Endometrial microvascular endothelial cells (primary cell): ENCODE results near the gene CELSR1. TPM values are rescaled to one million over a fixed set of nuclear protein-coding genes. Genes with fewer than 3 reads are reported as not detected.
"Not testable (repeated sequence)": the region's sequence is repeated elsewhere in the genome, so short reads cannot be mapped to it uniquely, and the experiment has no call there.

ENCODE experiments used
- in situ Hi-C: cut with HindIII; loops from 2 replicates; pipeline ENCODE4 v1.10.0; 2017; ENCODE audit warnings: low sequenced_read_pairs, low pct_unique_long_range_greater_than_20kb; ENCODE audit errors: inconsistent ontology term
- total RNA-seq: library from RNA; depleted of rRNA; stranded (reverse); fragments of >200 nt; gene quantifications from one replicate; pipeline ENCODE4 v1.2.3, GENCODE V29; 2015; ENCODE audit errors: inconsistent ontology term

The CELSR1 gene
- total RNA-seq, 1 donor from 2014 or later = 0.19 TPM

DNA sequence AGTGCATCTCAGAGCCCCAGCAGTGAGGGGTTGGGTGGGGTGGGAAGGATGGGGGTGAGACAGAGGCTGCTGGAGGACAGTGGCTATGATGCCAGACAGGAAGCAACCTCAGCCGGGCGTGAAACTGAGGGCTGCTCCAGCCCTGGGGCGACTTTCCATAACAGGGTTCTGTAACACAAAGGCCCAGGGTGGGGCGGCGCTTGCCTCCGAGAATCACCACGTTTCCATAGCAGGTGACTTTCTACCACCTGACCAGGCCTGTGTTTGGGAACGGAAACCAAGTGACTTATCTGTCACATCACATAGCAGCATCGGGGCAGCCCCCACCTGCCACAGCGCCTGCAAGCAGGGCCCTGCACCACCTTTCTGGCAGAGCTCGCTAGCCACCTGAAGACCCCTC lies 116.2 kb downstream of the CELSR1 start:
- in situ Hi-C loops = no loop called here

DNA sequence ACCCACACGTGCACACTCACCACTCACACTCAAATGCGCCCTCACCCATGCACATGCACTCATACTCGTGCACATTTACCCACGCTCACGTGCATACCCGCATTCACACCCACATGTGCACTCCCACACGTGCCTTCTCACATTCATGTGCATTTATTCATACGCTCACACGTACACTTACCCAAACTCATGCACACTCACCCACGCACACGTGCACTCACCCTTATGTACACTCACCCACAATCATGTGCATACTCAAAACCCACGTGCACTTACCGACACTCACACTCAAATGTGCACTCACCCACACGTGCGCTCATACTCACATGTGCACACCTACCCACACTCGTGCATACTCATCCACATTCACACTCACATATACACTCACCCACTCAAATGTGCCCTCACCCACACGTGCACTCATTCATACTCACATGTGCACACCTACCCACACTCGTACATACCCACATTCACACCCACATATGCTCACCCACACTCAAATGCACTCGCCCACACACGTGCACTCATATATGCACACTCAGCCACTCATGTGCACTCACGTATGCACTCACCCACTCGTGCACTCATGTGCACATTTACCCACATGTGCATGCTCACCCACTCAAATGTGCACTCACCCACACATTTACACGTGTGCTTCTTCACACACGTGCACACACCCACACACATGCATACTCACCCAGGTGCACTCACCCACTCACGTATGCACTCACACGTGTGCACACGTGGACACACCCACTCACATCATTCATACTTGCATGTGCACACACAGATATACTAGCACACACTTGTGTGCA lies 117.5 kb downstream of the CELSR1 start:
- in situ Hi-C loops = no loop called here

DNA sequence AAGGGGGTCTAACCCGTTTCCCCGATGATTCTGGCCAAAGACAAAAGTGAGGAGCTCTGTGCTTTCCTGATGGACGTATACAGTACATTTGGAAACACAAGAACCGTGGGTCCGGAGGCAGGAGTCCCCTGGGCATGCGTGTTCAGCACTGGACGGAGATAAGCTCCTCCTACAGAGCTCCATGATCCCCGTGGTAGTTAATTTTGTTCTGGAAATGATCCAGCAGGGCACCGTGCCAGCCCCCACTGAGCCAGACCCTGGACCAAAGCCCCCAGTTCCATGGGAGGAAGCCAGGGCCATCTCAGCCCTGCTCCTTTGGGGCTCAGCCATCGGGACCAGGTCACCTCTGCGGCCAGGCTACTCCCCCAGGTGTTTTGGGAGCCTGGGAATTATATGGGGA lies 118.6 kb downstream of the CELSR1 start:
- in situ Hi-C loops = no loop called here

DNA sequence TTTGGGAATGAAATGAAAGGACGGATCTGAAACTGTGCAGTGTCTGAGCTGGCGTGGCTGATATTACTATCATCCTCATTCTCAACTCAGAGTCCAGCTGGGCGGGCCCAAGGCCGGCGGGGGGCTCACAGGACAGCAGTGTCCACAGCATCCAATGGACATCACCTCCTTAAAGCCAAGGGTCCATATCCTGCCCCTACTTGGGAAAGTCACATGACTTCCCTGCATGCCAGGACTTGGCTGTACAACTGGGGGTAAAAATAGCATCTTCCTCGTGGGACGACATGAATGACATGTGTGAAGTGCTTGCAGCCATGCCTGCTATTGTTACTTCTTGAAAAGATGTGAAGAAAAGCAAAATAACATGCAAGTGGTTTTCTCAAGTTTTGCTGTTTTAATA lies 119.7 kb downstream of the CELSR1 start:
- in situ Hi-C loops = no loop called here

DNA sequence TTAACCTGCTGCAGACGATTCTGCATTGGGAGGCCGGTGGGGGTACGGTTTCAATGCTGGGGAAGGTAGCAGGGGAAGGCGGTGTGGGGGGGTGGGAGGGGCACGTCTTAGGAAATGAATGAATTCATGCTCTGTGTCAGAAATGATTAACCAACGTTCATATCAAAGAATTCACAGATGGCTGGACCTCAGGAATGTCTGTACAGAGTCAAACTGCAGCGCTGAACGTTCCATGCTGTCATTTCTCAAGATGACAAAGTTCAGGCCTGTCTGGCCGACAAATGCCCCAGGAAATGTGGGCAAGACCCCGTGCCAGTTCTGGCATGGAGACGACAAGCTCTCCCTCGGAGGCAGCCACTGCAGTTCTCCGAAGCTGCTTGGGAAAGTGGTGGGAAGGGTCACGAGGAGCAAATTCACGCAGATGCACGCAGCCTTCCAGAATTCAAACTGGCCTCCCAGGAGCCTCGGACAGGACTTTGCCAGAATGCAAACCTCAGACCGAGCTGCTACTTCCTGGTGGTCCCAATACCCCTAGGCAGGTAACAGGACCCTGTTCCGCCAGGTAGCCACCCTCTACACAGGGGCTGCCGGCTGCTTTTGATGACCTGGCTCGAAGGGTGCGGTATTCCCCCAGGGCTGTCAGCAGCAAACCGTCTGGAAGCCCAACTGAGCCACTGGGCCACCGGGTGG lies 120.4 kb downstream of the CELSR1 start:
- in situ Hi-C loops = no loop called here

DNA sequence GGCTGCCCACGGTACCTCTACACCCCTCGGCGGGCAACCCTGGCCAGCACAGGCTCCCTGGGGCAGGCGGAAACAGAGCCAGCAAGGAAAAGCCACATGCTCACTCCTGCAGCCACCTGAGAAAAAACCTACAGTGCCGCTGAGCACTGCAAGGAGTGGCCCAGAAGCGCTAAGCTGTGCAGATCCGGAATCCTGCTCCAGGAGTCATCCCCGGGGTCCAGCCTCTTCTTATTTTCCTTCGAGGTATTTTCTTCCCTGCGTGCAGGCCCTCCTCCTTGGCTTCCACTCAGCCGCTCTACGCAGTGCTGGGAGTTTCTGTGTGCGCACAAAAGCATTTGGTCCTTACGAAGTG lies 120.9 kb downstream of the CELSR1 start:
- in situ Hi-C loops = no loop called here

DNA sequence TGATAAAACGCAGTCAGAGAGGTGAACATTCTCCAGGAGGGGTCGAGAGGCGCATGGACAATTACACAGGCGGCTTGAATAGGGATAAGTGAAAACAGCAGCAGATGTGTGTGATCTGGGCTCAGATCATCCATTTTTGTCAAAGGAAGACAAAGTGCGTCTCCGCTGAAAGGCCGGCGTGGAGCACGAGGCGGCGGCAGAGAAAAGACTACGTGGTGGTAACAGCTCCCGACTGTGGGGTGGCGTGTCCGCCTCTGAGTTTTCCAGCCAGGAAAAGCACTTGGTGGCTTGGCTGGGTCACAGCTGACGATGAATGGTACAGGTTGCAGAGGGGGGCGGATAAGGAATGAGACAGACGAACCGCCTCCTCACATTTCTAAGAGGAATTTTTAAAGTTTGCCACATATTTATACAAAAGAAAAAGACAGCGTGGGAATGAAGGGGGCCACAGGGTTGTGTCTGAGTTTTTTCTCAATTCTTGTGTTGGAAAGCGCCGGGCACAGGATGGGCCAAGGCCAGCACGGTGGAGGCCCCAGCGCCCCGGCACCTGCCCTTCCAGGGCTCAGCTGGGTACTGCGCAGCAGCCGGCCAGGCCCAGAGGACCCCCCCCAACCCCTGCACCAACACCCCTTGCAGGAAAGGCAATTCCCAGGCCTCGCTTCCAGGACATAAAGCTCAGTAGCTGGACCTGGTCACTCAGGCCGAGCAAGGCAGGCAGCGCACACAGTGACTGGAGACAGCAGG lies 121.5 kb downstream of the CELSR1 start:
- in situ Hi-C loops = no loop called here

DNA sequence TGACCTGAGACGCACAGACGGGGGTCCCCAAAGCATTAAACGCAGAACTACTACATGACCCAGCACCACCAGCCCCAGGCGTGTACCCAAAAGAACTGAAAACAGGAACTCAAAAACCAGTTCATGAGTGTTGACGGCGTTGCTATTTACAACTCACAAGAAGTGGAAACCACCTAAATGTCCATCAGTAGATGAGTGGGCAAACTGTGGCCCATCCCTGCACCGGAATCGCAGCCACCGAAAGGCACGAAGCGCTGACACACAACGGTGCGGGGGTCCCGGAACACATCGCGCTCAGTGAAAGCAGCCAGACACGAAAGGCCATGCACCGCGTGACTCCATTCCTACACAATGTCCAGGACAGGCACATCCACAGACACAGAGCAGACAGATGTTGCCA lies 122.7 kb downstream of the CELSR1 start:
- in situ Hi-C loops = no loop called here

DNA sequence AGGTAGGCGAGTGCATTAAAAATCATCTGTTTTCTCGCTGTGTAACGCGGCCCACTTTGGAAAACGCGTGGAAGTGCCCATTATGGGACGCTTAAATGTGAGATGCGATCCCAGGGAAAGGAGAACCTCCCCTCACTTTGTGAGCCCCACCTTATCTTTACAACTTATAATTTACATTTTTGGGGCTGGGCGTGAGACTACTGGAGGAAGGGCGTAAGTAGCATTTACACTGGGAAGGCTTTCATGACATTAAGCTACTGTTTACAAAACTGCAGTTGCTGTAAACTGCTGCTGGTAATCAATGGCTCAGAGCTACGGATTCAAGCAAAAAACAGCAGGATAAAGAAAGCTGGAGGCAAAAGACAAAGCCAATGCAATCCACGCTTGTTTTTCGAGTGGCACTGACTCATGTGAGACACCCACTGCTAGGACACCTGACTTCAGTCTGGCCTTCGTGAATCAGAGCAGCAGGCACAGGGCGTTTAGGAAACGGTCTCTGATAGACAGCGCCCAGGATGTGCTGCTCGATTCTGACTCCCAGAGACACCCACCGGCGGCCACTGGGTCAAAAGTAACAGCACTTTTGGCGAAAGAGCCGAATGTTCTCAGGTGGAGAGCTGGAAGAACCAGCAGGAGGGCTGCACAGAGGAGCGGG lies 123.6 kb downstream of the CELSR1 start:
- in situ Hi-C loops = no loop called here

DNA sequence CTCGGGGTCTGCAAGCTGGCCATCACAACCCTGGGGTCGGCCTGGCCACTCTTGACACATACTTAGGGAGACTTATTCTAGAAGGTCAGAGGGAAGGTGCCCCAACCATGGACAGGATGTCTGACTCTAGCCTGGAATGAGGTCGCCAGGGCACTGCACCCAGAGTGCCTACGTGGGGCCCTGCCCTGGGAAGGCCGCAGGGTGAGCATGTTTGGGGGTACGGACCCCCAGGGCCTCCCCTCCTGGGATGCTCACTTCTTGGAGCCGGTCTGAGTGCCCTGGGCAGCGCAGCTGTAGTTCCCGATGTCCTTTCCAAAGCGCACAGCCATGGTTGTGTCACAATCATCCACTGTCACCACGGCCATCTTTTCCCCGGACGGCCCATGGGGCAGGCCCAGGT lies 126.1 kb downstream of the CELSR1 start:
- in situ Hi-C loops = no loop called here

DNA sequence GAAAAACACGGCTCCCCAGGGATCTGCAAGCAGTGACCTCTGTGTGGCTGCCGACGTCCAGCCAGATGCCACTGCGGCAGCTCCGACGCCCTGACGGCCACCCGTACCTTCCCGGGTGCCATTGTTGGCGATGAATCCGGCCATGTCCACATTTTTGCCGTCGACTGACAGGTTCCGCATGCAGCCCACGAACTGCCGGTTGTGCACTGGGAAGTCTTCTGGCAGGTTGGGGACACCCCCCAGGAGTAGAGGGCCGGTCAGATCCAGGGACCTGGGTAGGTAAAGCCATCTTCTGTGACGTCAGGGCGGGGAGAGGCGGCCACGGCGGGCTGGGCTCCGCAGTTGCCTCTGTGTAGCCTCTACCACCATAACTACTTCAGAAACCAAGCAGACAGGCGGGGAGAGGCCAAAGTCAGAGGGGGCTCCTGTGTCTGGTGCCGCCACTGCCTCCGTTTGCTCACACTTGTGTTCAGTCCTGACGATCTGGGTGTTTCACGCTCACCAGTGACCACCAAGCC lies 127.1 kb downstream of the CELSR1 start:
- in situ Hi-C loops = no loop called here

DNA sequence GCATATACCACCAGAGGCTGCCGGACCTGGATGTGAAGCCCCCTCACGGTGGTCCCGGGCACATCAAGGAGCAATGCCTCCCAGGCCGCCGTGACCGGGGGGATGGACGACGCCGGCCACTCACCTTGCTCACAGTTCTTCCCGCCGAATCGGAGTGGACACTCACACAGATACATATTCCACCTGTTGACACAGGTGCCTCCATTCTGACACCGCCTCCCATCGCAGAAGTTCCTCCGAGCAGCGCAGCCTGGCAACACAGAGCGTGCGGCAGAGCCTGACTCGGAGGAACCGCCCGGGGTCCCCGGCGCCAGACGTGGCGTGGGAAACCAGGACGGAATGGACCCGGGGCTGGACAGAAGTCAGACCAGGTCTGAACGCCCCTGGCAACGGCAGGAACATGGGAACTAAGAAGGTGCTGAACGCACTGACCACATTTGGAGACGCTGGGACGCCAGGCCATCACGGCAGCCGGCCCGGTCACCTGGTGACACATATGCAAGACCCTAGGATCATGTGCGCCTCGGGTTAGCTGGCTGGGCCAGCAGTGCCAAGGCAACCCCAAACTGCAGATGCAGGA lies 127.7 kb downstream of the CELSR1 start:
- in situ Hi-C loops = no loop called here

DNA sequence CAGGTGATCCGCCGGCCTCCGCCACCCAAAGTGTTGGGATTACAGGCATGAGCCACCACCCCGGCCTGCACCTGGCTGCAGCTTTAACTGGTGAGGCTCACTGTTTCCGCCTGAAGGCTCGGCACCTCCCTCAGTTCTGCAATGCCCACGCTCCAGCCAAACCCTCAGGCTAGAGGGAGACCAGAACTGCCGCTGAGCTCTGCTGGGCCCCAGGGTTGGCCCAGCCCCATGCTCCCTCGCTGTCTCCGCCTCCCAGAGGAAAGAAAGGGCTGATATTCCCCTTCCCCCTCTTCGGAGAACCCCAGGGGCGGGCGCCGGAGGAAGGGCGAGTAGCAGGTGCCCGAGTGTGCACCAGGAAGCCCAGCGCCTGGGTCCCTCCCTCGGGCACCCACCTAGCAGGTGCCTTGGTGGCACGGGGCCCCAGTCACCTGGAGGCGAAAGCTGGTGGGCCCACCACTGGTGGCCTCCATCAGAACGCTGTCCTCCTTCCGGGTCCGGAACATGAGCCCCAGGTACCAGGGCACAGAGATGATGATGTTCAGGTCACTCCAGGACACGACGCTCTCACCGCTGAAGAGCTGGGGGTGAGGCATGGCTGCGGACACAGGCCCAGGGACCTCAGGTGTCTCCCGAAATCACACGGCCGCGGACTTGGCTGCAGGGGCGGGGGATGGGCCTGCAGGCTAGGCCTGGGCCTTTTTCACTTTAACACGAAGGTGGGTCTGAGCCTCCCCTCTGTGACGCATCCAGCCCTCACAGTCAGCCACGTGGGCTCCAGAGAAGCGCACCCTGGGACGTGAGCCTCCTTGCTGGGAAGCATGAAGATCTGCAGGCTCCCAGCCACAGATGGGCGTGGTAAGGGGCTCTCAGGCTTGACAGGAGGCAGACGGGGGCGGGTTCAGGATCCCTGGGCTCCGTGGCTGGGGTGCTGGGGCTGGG lies 128.6 kb downstream of the CELSR1 start:
- in situ Hi-C loops = no loop called here

DNA sequence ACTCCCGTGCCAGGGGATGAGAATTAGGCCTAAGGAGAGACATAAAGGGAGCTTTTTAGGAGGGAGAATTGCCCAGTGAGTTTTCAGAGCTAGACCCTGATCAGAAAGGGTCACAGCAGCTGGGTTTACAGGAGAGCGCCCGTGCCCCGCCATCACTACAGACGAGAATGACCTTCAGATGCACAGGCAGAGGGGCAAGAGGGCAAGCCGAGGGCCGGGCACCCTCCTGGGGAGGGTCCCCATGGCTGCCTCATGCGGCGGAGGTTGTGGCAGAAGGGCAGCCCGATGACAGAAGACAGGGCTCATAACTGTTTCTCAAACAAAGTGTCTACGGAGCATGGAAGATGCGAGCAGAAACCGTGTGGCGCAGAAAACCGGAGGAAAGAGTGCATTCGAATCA lies 129.7 kb downstream of the CELSR1 start:
- in situ Hi-C loops = no loop called here

DNA sequence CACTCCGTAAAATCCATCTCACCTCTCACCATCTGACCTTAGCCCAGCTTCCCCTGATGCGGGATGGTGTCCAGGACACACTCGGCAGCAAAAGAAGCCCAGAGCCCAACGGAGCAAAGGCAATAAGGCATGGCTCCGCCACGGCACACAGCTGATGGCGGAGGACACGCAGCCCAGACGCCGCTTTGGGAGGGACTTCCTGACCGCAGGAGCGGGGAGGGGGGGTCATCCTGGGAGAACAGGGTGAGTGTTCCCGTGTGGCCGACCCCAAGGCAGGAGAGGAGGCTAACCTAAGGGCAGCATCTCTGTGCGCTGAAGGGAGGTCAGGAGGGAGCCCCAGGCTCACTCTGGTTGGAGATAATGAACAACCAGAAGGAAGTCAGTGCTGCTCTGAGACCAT lies 130.6 kb downstream of the CELSR1 start:
- in situ Hi-C loops = no loop called here

DNA sequence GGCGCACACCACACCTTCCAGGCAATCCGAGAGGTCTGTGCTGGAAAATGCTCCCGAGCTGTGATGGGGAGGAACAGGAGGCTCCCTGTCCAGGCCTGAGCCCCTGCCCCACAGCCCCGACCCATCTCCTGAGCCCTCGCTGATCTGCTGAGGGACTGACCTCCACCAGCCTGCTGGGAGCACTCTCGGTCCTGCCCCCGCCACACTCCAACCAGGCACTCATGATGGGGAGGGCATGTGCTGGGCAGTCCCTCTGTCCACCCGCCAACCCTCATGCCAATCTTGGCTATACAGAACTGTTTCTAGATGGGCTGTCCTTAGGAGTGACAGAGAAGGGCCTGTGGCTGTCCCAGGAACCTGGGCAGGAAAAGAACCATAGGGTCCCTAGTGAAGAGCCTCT lies 131.1 kb downstream of the CELSR1 start:
- in situ Hi-C loops = no loop called here

DNA sequence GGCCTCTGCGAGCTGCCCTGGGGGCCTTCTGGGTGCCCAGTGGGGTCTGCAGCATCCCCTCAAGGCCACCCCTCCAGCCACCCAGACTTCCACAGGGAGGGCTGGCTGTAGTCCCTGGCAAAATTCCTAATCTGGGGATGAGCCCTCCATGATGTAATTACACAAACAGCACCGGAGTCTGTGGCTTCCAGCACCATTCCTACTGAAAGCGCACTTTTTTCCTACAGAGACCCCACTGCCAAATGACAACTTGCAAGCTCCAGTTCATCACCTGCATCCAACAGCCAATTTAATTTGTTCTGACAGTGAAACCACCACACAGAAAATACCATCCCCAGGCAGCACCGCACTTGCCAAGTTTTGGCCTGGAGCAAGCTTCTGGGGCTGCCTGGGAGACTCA lies 131.5 kb downstream of the CELSR1 start:
- in situ Hi-C loops = no loop called here

DNA sequence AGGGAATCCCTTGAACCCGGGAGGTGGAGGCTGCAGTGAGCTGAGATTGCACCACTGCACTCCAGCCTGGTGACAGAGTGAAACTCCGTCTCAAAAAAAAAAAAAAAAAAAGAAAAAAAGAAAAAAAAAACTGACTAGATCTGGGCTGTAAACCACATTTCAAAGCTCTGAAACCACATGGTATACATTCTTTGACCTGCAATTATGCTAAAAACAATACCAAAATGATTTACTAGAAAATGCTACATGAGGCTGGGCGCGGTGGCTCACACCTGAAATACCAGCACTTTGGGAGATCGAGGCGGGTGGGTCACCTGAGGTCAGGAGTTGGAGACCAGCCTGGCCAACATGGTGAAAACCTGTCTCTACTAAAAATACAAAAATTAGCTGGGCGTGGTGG lies 133.5 kb downstream of the CELSR1 start:
- in situ Hi-C loops = not testable (repeated sequence)
